SJSA1 (cell line): ENCODE data around the gene AHRR. TPM values are rescaled to one million over a fixed set of nuclear protein-coding genes. Genes with fewer than 3 reads are reported as not detected.

Experiments used
- total RNA-seq: library from RNA; depleted of rRNA; stranded (reverse); fragments of >200 nt; shearing (Covaris generic); gene quantifications from 2 replicates; pipeline ENCODE4 v1.2.3, GENCODE V29; 2014; rRNA removed

AHRR gene
- total RNA-seq, 1 experiment from 2014 or later: 22.6 TPM

Other genes starting within 250 kb of the AHRR start
- gene PLEKHG4B, start 229.5 kb upstream of the AHRR start, total RNA-seq: 0.03 and 0.34 TPM in 2 replicates
- gene LRRC14B, start 130.2 kb upstream of the AHRR start, total RNA-seq: not detected in 2 replicates
- gene CCDC127, start 103.6 kb upstream of the AHRR start, total RNA-seq: 3.6 and 4.0 TPM in 2 replicates
- 57.1 and 63.5 TPM in 2 replicates for gene SDHA, start 103.4 kb upstream of the AHRR start, total RNA-seq
- gene PDCD6, start 50.1 kb upstream of the AHRR start, total RNA-seq: 64.4 and 102 TPM in 2 replicates
- gene EXOC3, start 121.5 kb downstream of the AHRR start, total RNA-seq: 21.0 and 26.9 TPM in 2 replicates
- gene SLC9A3, start 202.7 kb downstream of the AHRR start, total RNA-seq: 3.1 and 3.7 TPM in 2 replicates